Measurements from ENCODE around the gene CALD1.
"Not testable (repeated sequence)": the region's sequence is repeated elsewhere in the genome, so short reads cannot be mapped to it uniquely, and the experiment has no call there.

CALD1 gene

DNA sequence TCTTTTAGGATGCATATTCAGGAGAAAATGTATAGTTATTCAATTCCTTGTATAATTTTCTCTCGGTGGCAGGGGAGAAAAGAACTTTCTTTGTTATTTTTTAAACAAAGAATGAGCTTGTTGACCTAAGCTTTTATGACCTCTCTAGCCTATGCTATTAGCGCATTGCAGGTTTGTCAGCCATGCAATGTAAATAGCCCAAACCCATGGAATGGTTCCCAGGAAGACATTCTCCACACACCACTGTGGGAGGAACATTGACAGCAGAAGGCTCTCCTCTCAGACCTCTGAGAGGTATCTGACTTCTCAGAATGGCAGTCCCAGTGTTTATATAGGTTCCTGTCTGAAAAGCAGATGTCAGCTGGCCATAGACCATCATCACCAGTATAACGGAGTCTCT is 187.3 kb downstream of the CALD1 start:
- TF ChIP-seq, protein P1, sequence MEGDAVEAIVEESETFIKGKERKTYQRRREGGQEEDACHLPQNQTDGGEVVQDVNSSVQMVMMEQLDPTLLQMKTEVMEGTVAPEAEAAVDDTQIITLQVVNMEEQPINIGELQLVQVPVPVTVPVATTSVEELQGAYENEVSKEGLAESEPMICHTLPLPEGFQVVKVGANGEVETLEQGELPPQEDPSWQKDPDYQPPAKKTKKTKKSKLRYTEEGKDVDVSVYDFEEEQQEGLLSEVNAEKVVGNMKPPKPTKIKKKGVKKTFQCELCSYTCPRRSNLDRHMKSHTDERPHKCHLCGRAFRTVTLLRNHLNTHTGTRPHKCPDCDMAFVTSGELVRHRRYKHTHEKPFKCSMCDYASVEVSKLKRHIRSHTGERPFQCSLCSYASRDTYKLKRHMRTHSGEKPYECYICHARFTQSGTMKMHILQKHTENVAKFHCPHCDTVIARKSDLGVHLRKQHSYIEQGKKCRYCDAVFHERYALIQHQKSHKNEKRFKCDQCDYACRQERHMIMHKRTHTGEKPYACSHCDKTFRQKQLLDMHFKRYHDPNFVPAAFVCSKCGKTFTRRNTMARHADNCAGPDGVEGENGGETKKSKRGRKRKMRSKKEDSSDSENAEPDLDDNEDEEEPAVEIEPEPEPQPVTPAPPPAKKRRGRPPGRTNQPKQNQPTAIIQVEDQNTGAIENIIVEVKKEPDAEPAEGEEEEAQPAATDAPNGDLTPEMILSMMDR (IDR thresholded peaks at IDR 0.05; ENCODE audit: insufficient read depth, missing control alignments): no peak
- no peak for FAIRE-seq
- no peak for DNase-seq (ENCODE audit: insufficient read length, low spot score)

DNA sequence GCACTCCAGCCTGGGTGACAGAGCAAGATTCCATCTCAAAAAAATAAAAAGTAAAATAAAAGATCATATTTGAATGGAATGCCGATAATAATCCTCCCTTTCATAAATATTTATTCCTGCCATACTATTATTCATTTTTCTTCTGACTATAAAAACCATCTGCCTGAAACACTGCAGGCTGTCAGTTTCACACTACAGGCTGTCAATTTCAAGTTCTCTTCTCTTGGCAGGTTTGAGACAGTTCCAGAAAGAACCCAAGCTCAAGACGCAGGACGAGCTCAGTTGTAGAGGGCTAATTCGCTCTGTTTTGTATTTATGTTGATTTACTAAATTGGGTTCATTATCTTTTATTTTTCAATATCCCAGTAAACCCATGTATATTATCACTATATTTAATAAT is 188.7 kb downstream of the CALD1 start:
- DNase-seq (ENCODE audit: insufficient read length, low spot score) (no peak), FAIRE-seq (no peak)
- TF ChIP-seq, protein P1 (IDR thresholded peaks at IDR 0.05; ENCODE audit: insufficient read depth, missing control alignments): no peak

DNA sequence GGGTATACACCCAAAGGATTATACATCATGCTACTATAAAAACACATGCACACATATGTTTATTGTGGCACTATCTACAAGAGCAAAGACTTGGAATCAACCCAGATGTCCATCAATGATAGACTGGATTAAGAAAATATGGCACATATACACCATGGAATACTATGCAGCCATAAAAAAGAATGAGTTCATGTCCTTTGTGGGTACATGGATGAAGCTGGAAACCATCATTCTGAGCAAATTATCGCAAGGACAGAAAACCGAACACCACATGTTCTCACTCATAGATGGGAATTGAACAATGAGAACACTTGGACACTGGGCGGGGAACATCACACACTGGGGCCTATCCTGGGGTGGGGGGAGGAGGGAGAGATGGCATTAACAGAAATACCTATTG is 202.2 kb downstream of the CALD1 start:
- not testable (repeated sequence) for DNase-seq (ENCODE audit: insufficient read length, low spot score); FAIRE-seq

DNA sequence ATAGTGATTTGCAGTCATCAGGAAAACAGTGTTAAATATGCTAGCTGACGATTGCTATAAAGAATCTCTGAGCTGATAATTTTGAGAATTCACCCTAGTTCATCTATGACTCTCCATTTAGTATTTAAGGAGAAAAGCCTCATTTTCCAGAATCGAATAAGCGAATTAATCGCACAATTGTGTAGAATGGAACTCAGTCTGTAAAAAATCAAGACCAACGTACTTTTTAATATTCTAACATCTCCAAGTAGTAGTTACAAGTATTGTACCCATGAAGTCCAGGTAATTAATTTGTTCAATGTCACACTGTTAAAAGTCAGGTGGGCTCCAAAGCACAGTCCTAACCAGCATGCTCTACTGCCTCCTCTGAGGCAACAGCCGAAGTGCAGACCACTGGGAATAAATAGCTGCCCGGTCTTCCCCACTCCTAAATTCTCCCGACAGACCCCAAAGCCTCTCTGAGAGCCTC is 206.5 kb downstream of the CALD1 start:
- FAIRE-seq (peak; percentile 38), DNase-seq (ENCODE audit: insufficient read length, low spot score) (no peak)
- TF ChIP-seq, protein P1 (IDR thresholded peaks at IDR 0.05; ENCODE audit: insufficient read depth, missing control alignments): no peak

DNA sequence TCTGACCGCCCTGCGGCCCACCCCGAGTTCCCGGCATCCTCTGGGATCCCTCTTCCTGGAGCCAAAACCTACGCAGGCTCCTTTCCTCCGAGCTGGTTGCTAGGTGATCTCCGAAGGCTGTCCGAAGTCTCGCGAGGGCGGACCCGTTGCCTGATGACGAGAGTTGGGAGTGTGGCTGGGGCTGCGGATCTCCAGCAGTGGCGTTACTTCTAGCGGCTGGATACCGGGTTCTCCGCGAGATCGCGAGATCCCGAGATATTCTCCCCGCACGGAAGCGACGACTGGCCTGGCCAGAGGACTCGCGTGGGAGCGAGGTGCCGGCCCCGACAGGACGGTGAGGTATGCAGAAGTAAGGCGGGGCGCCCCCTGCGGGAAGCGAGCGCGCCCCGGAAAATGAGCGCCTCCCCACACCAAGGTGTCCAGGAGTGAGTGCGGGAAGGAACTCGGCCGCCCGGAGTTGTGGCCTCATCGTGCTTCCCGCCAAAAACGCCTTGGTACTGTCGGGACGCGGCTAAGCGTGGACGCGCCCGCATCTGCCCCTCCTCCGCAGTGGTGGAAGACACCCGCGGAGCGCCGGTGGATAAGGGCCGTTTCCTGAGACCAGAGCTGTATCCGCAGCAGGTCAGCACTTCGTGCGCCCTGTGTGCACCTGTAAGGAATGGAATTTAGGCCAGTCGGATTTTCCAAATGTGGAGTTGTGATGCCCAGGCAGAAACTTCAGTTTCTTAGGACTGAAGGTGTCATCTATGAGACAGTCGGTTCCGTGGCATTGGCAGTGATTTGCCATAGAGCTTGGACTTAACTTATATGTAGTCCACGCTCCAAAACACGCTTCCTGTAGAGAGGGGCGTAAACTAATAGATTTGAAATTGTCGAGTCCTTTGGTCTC is 207.2 kb downstream of the CALD1 start, which contains the start of gene AGBL3:
Gene AGBL3, plus strand, starts transcription at position 146 of the 889 bp plus-strand sequence. CDS start 1,426 bp downstream, outside the sequence.
- TF ChIP-seq, protein P1 (IDR thresholded peaks at IDR 0.05; ENCODE audit: insufficient read depth, missing control alignments): peak; percentile 47
- FAIRE-seq (no peak), DNase-seq (ENCODE audit: insufficient read length, low spot score) (peak; percentile 71)

DNA sequence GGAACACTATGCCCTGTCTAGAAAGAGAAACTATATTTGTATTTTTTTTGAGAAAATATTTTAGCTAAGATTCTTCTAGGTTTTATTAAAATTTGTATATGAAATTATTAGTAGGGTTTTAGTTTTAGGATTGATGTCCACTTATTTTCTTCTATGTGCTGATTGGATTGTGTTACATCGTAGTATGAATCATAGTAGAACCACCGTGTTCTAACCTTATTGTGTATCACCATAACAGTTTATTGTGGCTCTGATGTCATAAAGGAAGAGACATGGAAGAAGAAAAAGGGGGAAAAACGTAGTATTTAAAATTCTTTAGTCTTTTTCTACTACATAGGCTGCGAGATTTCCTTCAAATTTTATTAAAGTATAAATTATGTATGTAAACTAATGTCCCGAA is 208.7 kb downstream of the CALD1 start:
- no peak for DNase-seq (ENCODE audit: insufficient read length, low spot score)
- TF ChIP-seq, protein P1 (IDR thresholded peaks at IDR 0.05; ENCODE audit: insufficient read depth, missing control alignments): no peak
- no peak for FAIRE-seq

DNA sequence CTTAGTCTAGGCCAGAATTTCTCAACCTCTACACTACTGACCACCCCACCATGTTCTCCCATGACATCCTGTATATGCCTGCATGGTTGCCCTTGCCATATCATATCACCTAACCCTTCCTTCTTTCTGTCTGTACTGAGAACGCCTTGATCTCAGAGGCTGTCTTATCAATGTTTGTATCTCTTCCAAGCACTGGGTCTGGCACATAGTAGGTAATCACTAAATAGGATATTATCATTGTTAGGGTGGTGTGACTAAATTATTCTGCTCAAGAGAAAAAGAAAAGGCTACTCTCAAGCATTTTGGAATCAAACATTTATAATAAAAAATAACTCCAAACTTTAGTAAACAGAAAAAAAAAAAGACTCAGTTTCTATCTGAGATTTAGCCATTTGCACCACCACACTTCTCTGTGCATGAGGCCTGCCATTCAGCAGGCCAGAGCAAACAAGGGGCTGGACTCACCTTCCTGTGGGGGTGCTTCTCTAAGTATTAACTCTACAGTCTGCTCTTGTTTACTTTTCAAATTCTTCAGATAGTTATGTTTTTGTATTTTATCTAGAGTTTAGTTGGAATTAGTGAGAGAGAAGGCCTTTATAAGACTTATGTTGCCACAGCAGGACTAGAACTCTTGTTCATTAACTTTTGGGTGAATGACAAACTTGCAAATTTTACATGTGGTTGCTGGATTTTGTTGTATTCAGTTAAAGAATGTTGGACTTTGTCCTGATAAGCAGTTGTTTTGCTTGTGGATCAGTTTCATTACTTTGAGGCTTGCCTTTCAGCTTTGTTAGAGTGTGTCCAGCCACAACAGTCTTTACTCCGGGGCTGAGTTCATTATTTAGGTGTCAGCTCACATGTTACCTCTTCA is 212.3 kb downstream of the CALD1 start:
- TF ChIP-seq, protein P1 (IDR thresholded peaks at IDR 0.05; ENCODE audit: insufficient read depth, missing control alignments): no peak
- DNase-seq (ENCODE audit: insufficient read length, low spot score): no peak
- FAIRE-seq: no peak

Measured in D721Med (cell line).